ENCODE data around the gene CPPED1.

CPPED1 gene

DNA sequence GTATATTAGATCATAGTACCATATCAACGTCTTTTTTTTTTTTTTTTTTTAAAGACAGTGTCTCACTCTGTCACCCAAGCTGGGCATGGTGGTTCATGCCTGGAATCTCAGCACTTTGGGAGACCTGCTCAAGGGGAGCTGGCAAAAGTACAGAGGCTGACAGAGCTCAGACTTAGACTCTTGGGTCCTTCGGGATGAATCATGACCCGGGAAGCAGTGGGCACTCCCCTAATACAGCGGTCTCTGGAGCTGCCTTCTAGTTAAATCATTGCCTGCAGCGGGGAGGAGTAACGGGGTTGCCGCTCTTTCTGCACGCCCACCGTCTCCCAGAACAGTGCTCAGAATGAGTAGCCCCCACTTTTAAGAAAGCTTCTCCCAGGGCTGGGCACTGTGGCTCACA, 174.4 kb downstream of the CPPED1 start:
- no peak for DNase-seq

DNA sequence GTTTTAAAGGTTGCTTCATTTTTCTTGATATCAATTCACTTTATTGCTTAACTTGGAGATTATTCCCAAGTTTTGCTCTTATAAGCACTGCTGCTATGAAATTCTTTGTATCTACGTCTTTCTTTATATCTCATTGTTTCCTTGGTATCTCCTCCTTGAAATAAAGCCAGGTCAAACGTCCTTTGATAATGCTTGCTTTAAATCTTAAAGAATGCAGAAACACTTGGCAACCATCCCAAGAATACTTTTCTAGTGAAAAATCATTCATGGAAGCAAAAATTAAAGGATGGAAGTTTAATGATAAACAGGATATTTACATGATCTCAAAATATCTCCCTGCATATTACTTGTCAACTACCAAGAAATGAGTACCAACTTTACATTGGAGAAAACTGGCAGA, 175.2 kb downstream of the CPPED1 start:
- DNase-seq = no peak

DNA sequence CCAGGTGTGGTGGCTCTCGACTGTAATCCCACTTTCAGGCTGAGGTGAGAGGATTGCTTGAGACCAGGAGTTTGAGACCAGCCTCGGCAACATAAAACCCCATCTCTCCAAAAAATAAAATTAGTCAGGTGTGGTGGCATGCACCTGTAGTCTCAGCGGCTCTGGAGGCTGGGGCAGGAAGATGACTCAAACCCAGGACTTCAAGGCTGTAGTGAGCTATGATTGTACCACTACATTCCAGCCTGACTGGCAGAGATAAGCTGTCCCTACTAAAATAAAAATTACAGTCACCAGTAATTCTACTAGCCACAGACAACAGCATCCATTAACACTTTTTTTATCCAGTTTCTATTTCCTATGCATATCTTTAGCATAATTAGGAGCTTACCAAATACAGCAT, 176.3 kb downstream of the CPPED1 start:
- DNase-seq = no peak

DNA sequence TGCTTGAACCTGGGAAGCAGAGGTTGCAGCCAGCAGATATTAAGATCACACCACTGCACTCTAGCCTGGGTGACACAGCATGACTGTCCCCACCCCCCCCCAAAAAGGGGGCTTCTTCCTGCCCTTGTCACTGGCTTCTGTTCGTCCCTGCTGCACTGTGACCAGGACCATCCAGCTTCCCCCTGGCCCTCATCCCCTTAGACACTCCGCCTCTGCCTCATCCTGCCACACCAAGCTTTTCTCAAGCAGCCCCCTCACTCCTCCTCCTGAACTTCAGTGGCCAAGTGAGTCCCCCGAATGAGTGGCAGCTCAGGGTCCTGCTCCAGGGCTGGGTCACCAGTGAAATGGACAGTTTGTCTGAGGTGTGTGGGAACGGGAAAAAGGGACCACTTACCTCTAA, 177.3 kb downstream of the CPPED1 start:
- no peak for DNase-seq

DNA sequence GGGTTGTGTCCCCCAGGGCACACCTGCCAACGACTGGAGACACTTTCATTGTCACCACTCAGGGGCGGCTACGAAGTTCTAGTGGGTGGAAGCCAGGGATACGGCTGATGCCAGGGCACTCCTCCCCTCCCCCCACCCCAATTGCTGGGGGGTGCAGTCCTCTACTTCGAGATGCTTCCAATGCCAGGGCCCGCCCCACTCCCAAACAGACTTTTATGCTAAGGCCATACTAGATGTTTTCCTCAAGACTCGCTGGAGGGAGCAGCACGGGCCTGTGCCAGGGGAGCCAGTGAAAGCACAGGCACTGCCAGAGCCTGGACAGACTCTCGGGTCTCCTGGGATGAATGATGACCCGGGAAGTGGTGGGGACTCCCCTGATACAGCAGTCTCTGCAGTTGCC, 178.0 kb downstream of the CPPED1 start:
- no peak for DNase-seq

DNA sequence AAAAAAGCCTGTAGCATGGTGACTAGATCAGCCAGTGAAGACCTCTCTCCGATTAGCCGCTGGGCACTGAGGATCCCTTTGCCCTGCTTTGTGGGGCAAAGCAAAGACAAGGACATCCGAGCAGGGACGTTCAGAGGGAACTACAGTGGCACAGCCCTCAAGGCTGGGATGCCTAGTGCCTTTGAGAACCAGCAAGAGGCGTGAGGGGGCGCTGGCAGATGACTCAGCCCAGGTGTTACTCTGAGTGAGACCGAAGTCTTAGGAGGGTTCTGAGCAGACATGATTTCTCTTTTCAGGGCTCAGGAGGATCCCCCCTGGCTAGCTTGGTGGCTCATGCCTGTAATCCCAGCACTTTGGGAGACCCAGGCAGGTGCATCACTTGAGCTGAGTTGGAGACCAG, 178.6 kb downstream of the CPPED1 start:
- no peak for DNase-seq

DNA sequence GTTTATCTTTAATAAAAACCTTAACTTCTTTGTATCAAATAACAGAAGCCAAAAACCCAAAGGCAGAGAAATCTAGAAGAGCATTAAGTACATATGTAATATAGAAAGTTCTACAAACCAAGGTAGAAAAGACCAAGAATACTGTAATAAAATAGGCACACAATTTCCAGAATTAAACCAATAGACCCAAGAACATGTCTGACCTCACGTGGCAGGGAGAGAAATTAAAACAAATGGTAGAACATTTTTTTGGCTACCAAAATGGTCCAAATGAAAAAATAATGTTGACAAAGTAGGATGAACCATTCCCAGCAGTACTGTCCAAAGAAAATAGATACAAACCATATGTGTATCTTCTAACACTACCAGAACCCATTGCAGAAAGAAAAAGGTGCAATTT, 183.5 kb downstream of the CPPED1 start:
- no peak for DNase-seq

DNA sequence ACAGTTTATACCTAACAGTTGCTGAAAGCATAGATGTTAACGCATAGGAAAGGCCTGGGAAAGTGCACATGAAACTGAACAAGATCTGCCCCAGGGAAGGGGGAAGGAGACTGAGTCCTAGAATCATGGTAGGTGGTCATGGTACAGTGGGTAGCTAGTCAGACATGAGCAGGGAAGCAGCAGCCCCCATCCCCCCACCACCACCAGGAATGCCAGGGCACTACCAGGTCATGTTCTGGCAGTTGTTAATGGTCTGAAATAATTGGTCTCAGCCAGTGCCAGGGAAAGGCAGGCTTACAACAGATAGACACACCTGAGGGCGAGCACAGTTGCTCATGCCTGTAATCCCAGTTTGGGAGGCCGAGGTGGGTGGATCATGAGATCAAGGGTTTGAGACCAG, 185.2 kb downstream of the CPPED1 start:
- no peak for DNase-seq

DNA sequence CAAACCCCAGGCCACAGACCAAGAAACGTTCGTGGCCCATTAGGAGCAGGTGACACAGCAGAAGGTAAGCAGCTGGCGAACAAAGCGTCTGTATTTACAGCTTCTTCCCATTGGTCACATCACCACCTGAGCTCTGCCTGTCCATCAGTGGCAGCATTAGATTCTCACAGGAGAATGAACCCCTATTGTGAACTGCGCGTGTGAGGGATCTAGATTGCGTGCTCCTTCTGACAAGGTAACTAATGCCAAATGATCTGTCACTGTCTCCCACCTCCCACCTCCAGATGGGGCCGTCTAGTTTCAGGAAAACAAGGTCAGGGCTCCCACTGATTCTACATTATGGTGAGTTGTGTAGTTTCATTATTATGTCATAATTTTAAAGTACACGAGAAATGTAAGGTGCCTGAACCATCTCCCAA, 186.3 kb downstream of the CPPED1 start:
- DNase-seq = no peak

DNA sequence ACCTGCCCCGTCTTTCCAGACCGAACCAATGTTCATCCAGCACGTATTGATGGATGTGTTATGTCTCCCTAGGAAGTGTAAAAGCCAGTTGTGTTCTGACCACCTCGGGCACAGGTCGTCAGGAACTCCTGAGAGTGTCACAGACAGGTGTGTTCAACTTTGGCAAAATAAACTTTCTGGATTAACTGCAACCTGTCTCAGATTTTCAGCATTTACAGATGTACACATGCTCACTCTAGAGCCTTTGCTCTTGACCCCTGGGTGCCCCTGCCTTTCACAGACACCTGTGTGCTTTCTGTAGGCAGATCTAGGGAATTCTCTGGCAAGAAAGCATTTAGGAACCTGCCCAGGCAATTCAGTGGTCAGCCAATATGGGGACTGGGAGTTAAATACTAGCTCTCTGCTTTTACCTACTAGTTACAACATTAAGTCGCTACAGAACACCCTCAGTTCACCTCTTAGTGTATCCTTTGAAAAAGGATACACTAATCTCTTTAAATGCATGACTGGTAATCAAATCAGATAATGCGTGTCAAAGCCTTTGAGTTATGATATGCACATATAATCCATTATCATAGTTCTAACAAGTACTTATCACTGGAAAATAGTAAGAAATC, 188.9 kb downstream of the CPPED1 start:
- DNase-seq = no peak

DNA sequence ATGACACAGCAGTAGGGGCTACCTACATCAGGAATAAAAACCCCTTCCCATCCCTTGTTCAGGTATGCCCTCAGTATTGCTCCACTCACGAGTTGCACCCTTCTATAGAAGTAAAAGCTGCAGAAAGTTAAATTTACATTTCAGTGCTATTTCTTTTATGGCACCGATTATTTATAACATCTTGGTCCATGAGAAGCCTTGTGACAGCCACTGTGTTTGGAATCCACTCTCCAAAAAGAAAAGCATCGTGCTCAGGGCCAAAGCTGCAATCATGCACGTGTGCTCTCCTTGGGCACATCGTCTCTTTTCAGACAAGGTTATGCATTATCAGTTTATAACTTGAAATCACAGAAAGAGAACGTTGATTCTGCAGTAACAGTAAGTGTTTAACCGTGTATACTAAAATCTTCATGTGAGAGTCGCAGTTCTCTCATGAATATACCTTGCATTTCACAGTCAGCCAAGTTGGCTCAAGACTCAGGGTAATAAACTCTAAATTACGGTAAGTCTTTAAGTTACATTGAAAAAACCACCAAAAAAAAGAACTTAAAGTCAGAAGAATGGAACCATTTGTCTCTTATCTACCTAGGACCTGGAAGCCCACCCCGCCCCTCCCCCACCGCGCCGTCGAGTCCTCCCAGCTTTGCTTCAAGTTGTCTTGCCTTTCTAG, 189.6 kb downstream of the CPPED1 start:
- no peak for DNase-seq

DNA sequence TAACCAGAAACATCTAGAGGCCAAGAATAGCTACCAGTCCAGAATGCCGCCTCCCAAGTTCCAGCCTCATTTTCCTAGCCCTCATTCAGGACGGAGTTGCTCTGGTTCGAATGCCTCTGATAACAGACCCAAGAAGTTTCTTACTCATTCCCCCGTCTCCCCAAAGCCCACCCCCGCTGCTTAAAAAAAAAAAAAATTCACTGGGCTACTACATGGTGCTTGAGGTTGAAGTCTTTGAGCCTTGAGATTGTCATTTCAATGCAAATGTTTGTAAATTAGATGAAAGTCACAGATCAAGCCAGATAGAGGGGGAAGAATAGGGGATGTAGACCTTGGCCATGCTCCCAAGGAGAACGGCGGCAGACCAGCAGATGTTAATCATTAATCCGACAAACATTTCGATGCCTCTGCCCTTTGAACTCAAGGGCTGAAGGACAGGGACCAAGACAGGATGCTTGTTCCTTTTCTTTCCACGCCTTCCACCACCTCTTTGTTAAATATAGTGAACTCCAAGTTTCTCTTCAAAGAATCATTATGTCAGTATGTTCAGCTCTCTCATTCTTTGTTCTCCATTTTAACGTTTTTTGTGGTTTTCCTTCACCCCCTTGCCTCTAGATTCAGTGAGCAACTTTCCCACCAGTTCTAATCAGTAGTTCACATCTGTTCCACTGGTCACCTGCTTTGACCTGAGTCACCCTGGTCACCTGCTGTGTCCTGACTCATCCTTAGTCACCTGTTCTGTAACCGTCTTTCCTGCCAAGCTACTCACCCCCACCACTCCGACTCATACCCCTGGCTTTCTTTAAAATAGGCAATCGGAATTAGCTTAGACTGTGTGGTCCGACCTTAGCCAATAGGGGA, 190.3 kb downstream of the CPPED1 start:
- DNase-seq = no peak

DNA sequence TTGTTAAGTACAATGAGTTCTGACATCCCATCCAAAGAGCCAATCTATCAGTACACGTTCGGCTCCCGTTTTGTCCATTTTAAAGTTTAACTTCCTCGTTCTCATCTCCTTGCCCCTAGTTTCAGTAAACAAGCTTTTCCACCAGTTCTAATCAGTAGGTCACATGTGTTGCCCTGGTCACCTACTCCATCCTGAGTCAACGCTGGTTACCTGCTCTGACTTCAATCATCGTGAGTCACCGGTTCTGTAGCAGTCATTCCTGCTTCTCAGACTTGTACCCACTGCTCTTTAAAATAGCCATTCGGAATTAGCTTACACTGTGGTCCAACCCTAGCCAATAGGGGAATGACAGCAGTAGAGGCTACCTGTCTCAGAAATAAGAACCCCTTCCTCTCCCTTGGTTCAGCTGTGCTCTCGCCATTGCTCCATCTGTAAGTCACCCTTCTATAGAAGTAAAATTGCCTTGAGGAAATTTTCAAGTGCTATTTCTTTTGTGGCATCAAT, 191.0 kb downstream of the CPPED1 start:
- DNase-seq = no peak

DNA sequence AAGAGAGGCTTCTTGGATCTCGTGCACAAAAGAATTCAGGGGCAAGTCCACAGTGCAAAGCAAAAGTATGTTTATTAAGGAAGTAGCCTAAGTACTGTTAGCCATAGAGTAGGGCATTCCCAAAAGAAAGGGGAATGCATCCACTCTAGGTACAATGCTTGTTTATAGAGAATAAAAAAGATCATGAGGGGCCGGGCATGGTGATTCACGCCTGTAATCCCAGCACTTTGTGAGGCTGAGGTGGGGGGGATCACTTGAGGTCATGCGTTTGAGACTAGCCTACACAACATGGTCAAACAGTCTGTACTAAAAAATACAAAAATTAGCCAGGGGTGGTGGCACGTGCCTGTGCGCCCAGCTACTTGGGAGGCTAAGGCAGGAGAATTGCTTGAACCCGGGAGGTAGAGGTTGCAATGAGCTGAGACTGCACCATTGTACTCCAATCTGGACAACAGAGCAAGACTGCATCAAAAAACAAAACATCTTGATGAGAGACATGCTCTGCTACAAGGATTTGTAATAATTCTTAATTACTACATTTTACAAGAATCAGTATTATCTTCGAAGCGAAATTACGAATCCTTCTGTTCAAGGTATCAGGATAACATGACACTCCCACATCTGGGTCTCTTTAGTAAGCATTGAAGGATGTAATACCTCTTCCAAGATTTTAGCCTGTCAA, 191.6 kb downstream of the CPPED1 start:
- no peak for DNase-seq

DNA sequence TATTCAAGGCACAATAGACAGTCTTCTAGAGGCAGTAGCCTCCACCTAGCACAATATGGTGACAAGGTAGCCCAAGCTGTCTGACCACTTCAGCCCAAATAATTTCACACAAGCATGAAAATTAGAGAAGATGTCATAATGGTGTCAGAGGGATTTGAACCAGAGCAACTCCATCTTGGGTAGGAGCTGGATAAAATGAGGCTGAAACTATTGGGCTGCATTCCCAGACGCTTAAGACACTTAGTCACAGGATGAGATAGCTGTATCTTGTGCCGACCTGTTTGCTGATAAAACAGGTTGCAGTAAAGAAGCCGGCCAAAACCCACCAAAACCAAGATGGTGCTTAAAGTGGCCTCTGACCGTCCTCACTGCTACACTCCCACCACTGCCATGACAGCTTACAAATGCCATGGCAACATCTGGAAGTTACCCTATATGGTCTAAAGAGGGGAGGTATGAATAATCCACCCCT, 192.6 kb downstream of the CPPED1 start:
- no peak for DNase-seq

DNA sequence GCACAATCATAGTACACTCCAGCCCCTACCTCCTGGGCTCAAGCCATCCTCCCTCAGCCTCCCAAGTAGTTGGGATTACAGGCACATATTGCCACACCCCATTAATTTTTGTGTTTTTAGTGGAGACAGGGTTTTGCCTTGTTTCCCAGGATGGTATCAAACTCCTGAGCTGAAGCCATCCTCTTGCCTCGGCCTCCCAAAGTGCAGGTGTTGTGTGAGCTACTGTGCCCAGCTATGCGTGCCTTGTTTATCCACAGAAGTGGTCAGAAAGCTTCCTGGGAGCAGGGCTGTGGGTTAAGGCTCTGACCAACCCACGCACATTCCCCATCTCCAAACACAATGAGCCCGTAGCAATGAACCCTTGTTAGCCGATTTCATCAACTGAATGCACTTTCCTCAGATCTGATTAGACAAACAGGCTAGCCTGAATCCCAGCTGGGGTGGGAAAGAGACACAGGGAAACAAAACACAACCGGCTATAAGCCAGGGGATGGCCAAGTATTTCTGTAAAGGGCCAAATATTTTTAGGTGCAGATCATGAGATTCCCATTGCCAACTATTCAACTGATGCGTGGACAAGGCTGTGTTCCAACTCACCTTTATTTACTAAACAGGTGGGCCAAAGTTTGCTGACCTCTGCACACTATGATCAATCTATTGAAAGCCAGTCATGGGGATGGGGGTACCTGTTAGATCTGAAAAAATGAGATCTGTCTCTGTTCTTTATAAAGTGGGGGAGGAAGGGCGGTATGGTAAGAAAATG, 193.6 kb downstream of the CPPED1 start:
- DNase-seq = no peak

Measured in inflammatory macrophage treated with lipopolysaccharide for 1 hour (primary cell).